B cell (primary cell): Measurements from ENCODE around the gene GRM6.

ENCODE experiments used
- CTCF ChIP-seq: fragments of 200-600 bp; IDR thresholded peaks from one replicate; pipeline ENCODE4 v1.8.0; 2022; ENCODE audit warnings: antibody characterized with exemption, mild to moderate bottlenecking
- EZH2 ChIP-seq: IDR thresholded peaks from 2 replicates; pipeline ENCODE4 v1.6.1; 2012; ENCODE audit warnings: borderline replicate concordance, low read depth, mild to moderate bottlenecking, moderate library complexity, low read length; ENCODE audit not compliant: insufficient read depth, poor library complexity, severe bottlenecking

GRCh38 chr5:178991190-178992145, 3.7 kb downstream of the GRM6 start:
- no peak for TF ChIP-seq CTCF
- TF ChIP-seq EZH2: no peak
